HG03066 (cell line): ENCODE results near the gene STIMATE.

ENCODE experiments used
- ATAC-seq: cut with Tn5 transposase; IDR thresholded peaks from one replicate; pipeline ENCODE4 v1.9.1; 2021; ENCODE audit warnings: low read depth; ENCODE audit not compliant: unreplicated experiment

Gene STIMATE

GRCh38 chr3:52895418-52895817 lies 1.9 kb downstream of the STIMATE start:
- no peak for ATAC-seq

GRCh38 chr3:52894756-52895155 lies 2.6 kb downstream of the STIMATE start:
- no peak for ATAC-seq

DNA sequence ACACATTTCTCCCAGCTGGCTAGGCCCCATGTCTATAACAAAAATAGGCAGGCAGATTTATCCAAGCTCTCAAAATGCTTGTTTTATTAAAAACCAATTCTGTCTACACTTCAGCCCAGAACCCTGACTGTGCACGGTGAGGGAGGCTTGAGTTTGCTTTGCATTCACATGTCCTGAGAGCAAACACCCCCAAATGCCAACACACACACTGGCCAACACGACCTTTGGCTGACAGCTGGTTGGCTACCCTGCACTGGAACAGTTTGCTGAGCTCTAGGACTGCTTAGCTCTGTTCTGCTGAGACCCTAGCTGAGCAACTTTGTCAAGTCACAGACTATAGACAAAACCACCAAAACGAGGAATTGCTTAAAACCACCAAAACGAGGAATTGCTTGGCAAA lies 3.6 kb downstream of the STIMATE start:
- no peak for ATAC-seq

DNA sequence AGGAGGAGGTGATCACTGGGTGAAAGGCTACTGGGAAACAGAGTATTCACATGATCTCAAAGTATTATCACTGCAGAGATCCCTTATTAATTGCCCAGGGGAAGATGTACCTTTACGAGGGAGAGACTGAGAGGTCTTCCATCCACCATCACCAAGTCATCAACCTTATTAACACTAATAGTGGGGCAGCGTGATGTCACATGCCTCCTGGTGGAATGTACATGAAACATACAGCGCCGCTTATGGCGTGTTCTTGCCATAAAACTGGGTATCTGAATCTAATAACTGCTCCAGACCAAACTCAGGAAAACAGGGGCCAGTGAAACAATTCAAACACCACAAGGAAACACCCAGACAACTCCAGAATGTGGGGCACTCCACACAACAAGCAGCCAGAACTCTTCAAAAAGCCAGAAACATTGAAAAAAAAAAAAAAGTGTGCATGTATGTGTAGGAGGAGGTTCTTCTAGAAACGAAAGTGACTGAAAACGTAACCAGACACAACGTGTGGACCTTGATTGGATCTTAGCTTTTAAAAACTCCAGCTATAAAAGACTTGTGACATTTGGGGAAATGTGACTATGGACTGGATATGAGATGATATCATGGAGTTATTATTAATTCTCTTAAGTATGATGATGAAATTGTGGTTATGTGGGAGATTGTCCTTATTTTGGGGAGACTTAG lies 4.6 kb downstream of the STIMATE start:
- ATAC-seq: no peak

DNA sequence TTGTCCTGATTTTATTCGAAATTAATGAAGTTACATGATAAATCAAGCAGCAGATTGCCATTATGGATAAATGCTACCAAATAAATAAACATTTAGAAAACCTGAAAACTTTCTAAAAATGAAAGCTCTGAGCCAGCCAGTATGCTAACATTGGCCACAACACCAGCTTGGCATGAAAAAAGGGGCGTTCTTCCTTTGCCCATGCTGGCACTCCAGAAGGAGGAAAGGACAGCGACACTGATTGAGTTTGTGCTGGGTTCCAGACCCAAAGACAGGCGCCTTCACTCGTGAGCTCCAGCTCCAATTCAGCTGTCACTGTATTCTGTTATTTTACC lies 5.1 kb downstream of the STIMATE start:
- no peak for ATAC-seq

GRCh38 chr3:52891615-52892081 lies 5.7 kb downstream of the STIMATE start:
- no peak for ATAC-seq

DNA sequence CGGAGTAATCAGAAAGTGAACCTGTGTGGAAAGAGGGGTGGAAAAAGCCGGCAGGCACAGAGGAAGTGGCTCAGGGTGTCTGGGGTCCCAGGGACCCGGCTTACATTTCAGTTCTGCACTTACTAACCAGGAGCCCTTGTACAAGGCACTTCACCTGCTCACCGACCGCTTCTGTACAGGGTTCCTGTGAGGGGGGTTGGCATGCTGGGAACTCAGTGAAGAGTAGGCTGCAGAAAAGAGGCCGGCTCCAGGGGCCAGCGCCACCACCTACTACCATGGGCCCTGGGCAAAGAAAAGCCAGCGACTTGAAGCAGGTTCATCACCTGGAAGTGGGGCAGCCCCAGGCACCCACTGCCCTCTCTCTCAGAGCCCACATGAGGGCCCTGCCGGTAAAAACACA lies 6.2 kb downstream of the STIMATE start:
- no peak for ATAC-seq

- ATAC-seq: no peak
Observed at GRCh38 chr3:52890735-52891134, 6.6 kb downstream of the STIMATE start.

- no peak for ATAC-seq
Observed at GRCh38 chr3:52889901-52890300, 7.4 kb downstream of the STIMATE start.

GRCh38 chr3:52887166-52887565 lies 10.2 kb downstream of the STIMATE start:
- no peak for ATAC-seq

DNA sequence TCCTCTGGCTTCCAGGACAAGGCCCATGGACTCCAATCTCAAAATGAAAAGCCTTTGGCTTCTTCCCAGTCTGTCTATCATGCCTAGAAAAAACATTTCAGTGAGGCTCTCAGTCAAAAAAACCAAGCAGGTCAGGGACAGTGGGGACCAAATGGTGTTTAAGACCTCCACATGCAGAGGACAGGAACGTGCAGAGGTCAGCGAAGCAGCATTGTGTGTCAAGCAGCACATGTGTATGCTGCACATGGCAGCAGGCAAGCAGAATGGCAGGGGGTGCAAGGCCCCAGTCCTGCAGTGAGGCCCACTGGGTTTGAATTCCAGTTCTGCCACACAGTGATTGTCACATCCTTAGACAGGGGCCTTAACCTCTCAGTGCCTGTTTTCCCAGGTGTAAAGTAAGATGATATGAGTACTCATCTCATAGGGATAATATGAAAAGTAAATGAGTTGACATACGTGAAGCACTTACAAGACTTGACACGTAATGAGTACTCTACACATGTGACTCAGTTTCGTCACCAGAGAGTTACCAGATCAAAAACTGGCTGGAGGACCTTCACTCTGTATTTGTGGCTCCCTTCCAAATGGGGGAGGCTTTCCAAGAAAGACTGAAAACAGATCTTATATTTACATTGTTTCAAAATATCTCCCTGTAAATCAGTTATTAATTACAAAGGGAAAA lies 11.2 kb downstream of the STIMATE start:
- ATAC-seq: no peak

GRCh38 chr3:52882377-52882776 lies 15.0 kb downstream of the STIMATE start:
- no peak for ATAC-seq

- ATAC-seq: no peak
Observed at GRCh38 chr3:52881871-52882270, 15.5 kb downstream of the STIMATE start.

DNA sequence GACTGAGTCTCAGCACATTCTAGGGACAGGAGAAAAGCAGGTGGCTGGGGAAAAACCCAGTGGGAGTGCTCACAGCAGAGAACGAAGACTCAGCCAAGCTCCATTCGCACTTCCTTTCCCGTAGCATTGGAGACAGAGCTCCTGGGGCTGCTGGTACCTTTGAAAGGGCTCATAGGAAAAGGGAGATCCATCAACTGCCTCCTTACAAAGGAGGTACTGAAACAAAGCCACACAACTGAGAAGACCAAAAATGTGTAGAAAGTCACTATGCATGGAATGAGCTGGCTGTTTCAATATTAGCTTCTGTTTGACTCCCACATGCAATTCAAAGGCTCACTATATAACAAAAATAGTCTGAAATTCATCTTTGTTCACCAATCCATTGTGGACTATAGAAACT lies 16.9 kb downstream of the STIMATE start:
- no peak for ATAC-seq

- no peak for ATAC-seq
Observed at GRCh38 chr3:52880047-52880446, 17.3 kb downstream of the STIMATE start.

DNA sequence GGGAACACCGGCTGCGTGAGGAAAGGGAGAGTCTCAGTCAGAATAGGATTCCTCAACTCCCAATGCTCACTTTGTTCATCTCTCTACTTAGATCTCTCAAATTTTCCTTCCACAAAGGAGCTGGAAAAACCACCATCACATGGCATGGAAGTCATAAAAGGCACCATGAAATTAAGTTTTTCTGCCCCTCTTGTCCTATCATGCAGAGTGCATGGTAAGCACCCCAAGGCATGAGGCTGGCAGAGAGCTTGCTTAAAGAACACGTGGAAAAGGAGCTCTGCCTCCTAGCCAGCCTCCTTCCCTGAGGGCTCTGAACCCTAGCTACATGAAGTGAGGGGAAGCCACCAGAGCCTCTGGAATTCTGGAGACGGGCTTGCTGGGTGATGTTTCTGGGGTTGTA lies 17.8 kb downstream of the STIMATE start:
- no peak for ATAC-seq

GRCh38 chr3:52879090-52879489 lies 18.3 kb downstream of the STIMATE start:
- no peak for ATAC-seq

DNA sequence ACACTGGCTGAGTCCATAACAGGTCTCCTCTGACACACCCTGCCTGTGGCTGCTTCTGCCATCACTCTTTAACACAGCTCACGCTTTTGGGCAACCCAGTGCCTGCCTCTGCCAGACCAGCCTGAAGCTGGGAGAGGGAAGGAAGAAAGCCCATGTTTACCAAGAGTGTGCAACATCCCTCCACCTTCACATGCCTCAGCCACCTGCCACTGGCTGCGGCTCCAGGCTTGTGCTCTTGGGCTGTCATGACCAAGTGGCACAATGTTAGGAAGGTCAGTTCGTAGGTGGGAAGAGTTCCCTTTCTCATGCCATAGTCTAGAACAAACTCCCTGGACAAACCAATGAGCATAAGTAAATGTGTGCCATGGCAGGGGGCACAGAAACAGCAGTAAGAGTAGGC lies 20.3 kb downstream of the STIMATE start:
- no peak for ATAC-seq

GRCh38 chr3:52874864-52875587 lies 22.3 kb downstream of the STIMATE start:
- no peak for ATAC-seq

DNA sequence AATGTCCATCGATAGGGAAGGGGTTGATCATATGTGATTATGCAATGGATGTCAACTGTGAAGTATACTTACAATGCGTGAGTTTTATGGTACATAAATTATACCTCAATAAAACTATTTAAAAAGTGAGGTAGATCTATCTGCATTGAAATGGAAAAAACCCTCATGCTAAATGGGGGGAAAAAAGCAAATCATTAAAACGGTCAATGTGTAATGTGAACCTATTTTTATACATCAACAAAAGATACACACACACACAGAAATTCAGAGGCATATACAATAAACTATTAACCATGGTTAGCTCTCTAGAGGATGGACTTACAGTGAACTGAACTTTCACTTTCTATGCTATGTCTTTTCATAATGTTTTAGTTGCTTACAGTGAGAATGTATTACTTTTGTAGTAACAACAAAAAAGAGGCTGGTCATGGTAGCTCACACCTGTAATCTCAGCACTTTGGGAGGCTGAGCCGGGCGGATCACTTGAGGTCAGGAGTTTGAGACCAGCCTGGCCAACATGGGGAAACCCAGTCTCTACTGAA lies 23.1 kb downstream of the STIMATE start:
- no peak for ATAC-seq

GRCh38 chr3:52873433-52874159 lies 23.8 kb downstream of the STIMATE start:
- ATAC-seq: no peak
